Lower leg skin (tissue), 3 donors: Measurements from ENCODE around the gene HS3ST6.
"Not testable (repeated sequence)": the region's sequence is repeated elsewhere in the genome, so short reads cannot be mapped to it uniquely, and the experiment has no call there.

ENCODE experiments used
- POLR2A ChIP-seq, 2 donors: fragments of 450-650 bp; IDR thresholded peaks; one replicate each; pipeline ENCODE4 v1.6.1; 2016 to 2017; ENCODE audit warnings: antibody characterized with exemption in 2 of 2, mild to moderate bottlenecking in 1 of 2, moderate library complexity in 1 of 2
- TF ChIP-seq, protein P1 (sequence below), 3 donors: fragments of 450-650 bp; IDR thresholded peaks; one replicate each; pipeline ENCODE4 v1.5.1; 2016; ENCODE audit warnings: antibody characterized with exemption in 3 of 3, mild to moderate bottlenecking in 3 of 3, moderate library complexity in 2 of 3

DNA sequence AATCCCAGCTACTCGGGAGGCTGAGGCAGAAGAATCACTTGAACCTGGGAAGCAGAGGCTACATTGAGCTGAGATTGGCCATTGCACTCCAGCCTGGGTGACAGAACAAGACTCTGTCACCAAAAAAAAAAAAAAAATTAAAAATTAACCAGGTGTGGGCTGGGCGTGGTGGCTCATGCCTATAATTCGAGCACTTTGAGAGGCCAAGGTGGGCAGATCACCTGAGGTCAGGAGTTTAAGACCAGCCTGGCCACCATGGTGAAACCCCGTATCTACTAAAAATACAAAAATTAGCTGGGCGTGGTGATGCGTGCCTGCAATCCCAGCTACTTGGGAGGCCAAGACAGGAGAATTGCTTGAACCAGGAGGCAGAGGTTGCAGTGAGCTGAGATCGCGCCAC is 21.6 kb upstream of the HS3ST6 start:
- TF ChIP-seq, protein P1, sequence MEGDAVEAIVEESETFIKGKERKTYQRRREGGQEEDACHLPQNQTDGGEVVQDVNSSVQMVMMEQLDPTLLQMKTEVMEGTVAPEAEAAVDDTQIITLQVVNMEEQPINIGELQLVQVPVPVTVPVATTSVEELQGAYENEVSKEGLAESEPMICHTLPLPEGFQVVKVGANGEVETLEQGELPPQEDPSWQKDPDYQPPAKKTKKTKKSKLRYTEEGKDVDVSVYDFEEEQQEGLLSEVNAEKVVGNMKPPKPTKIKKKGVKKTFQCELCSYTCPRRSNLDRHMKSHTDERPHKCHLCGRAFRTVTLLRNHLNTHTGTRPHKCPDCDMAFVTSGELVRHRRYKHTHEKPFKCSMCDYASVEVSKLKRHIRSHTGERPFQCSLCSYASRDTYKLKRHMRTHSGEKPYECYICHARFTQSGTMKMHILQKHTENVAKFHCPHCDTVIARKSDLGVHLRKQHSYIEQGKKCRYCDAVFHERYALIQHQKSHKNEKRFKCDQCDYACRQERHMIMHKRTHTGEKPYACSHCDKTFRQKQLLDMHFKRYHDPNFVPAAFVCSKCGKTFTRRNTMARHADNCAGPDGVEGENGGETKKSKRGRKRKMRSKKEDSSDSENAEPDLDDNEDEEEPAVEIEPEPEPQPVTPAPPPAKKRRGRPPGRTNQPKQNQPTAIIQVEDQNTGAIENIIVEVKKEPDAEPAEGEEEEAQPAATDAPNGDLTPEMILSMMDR (IDR thresholded peaks at IDR 0.05): not testable (repeated sequence)
- not testable (repeated sequence) for TF ChIP-seq POLR2A (IDR thresholded peaks at IDR 0.05)
